Astrocyte (in vitro differentiated cells and primary cell): Measurements from ENCODE around the gene SRC. TPM values are rescaled to one million over a fixed set of nuclear protein-coding genes. Genes with fewer than 3 reads are reported as not detected.

Experiments used
- DNase-seq: peaks from one replicate; pipeline ENCODE4 v3.0.0-alpha.2; 2010; ENCODE audit warnings: low read depth
- FAIRE-seq: peaks from 2 replicates; lab custom pipeline; 2011; peaks lifted over from hg19 to GRCh38; lab: Jason Lieb, UNC
- H2AFZ ChIP-seq: 2 replicates; pipeline ENCODE4 v1.6.0; 2012; ENCODE audit warnings: low read depth, low read length, inconsistent platforms
- H3K27ac ChIP-seq: 2 replicates; pipeline ENCODE4 v1.5.1; 2011; ENCODE audit warnings: low read depth, low read length, inconsistent platforms
- H3K27me3 ChIP-seq: 2 replicates; pipeline ENCODE4 v1.6.0; 2011; ENCODE audit warnings: low read length, inconsistent platforms; ENCODE audit not compliant: insufficient read depth
- H3K36me3 ChIP-seq: 2 replicates; pipeline ENCODE4 v1.5.1; 2011; ENCODE audit warnings: low read length, inconsistent platforms; ENCODE audit not compliant: insufficient read depth
- H3K4me1 ChIP-seq: 2 replicates; pipeline ENCODE4 v1.5.1; 2011; ENCODE audit warnings: low read length, inconsistent platforms; ENCODE audit not compliant: insufficient read depth
- H3K4me2 ChIP-seq: 2 replicates; pipeline ENCODE4 v1.6.0; 2012; ENCODE audit warnings: low read length, inconsistent platforms
- H3K4me3 ChIP-seq: 2 replicates; pipeline ENCODE4 v1.5.1; 2011; ENCODE audit warnings: low read depth, mild to moderate bottlenecking, low read length, inconsistent platforms; ENCODE audit not compliant: insufficient read depth
- H3K79me2 ChIP-seq: 2 replicates; pipeline ENCODE4 v1.6.0; 2012; ENCODE audit warnings: mild to moderate bottlenecking, low read length, inconsistent platforms; ENCODE audit not compliant: insufficient read depth
- H3K9ac ChIP-seq: 2 replicates; pipeline ENCODE4 v1.6.0; 2012; ENCODE audit warnings: mild to moderate bottlenecking, low read length, inconsistent platforms
- H3K9me3 ChIP-seq: 2 replicates; pipeline ENCODE4 v1.5.1; 2012; ENCODE audit warnings: low read depth, mild to moderate bottlenecking, low read length, inconsistent platforms; ENCODE audit not compliant: insufficient read depth
- H4K20me1 ChIP-seq: 2 replicates; pipeline ENCODE4 v1.6.0; 2012; ENCODE audit warnings: low read length, inconsistent platforms; ENCODE audit not compliant: insufficient read depth
- H3K27ac Mint-ChIP-seq: one replicate; pipeline ENCODE4 v1.8.0; 2021; ENCODE audit warnings: mild to moderate bottlenecking, mixed read lengths; ENCODE audit not compliant: unreplicated experiment
- H3K27me3 Mint-ChIP-seq: one replicate; pipeline ENCODE4 v1.8.0; 2021; ENCODE audit warnings: low read depth, mixed read lengths; ENCODE audit not compliant: unreplicated experiment
- H3K36me3 Mint-ChIP-seq: one replicate; pipeline ENCODE4 v1.8.0; 2021; ENCODE audit warnings: low read depth, mixed read lengths; ENCODE audit not compliant: unreplicated experiment
- H3K4me1 Mint-ChIP-seq: one replicate; pipeline ENCODE4 v1.8.0; 2021; ENCODE audit warnings: low read depth, mixed read lengths; ENCODE audit not compliant: unreplicated experiment
- H3K4me3 Mint-ChIP-seq: one replicate; pipeline ENCODE4 v1.8.0; 2021; ENCODE audit warnings: mild to moderate bottlenecking, moderate library complexity, mixed read lengths; ENCODE audit not compliant: unreplicated experiment
- H3K9me3 Mint-ChIP-seq: one replicate; pipeline ENCODE4 v1.8.0; 2021; ENCODE audit warnings: mild to moderate bottlenecking, mixed read lengths; ENCODE audit not compliant: unreplicated experiment
- EZH2 ChIP-seq: IDR thresholded peaks from 2 replicates; pipeline ENCODE4 v1.6.1; 2012; ENCODE audit warnings: mild to moderate bottlenecking, low read length, inconsistent platforms; ENCODE audit not compliant: insufficient read depth
- total RNA-seq: library from RNA; stranded (reverse); gene quantifications from 2 replicates; pipeline ENCODE4 v1.2.1, GENCODE V29; 2021
- TF ChIP-seq, protein P1 (sequence below): IDR thresholded peaks from 2 replicates; pipeline ENCODE4 v1.5.1; 2011; ENCODE audit warnings: low read depth, mild to moderate bottlenecking, inconsistent platforms, low read length, moderate library complexity; ENCODE audit not compliant: insufficient read depth

Gene SRC
- total RNA-seq, 1 donor from 2014 or later = 33.4 TPM

DNA sequence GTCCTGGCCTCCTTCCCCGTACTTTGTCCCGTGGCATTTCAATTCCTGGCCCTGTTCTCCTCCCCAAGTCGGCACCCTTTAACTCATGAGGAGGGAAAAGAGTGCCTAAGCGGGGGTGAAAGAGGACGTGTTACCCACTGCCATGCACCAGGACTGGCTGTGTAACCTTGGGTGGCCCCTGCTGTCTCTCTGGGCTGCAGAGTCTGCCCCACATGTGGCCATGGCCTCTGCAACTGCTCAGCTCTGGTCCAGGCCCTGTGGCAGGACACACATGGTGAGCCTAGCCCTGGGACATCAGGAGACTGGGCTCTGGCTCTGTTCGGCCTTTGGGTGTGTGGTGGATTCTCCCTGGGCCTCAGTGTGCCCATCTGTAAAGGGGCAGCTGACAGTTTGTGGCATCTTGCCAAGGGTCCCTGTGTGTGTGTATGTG lies 58.5 kb downstream of the SRC start:
- no peak for TF ChIP-seq EZH2
- TF ChIP-seq, protein P1, sequence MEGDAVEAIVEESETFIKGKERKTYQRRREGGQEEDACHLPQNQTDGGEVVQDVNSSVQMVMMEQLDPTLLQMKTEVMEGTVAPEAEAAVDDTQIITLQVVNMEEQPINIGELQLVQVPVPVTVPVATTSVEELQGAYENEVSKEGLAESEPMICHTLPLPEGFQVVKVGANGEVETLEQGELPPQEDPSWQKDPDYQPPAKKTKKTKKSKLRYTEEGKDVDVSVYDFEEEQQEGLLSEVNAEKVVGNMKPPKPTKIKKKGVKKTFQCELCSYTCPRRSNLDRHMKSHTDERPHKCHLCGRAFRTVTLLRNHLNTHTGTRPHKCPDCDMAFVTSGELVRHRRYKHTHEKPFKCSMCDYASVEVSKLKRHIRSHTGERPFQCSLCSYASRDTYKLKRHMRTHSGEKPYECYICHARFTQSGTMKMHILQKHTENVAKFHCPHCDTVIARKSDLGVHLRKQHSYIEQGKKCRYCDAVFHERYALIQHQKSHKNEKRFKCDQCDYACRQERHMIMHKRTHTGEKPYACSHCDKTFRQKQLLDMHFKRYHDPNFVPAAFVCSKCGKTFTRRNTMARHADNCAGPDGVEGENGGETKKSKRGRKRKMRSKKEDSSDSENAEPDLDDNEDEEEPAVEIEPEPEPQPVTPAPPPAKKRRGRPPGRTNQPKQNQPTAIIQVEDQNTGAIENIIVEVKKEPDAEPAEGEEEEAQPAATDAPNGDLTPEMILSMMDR = no peak
- Histone ChIP-seq H4K20me1 (no peaks in the 10 kb centered on the region), H3K4me1 (peaks cover 8% of the 10 kb centered on the region), H3K36me3 (no peaks in the 10 kb centered on the region), H3K27ac (no peak overlapping the region), H2AFZ (no peak overlapping the region), H3K4me3 (no peak overlapping the region), H3K4me2 (no peak overlapping the region), H3K27me3 (peaks cover 6% of the 10 kb centered on the region), H3K9me3 (no peaks in the 10 kb centered on the region), H3K9ac (no peak overlapping the region), H3K79me2 (no peaks in the 10 kb centered on the region)
- H3K27me3 Mint-ChIP-seq = peaks cover 7% of the 10 kb centered on the region
- FAIRE-seq (no peak), DNase-seq (no peak)
- H3K4me1 Mint-ChIP-seq = peaks cover 15% of the 10 kb centered on the region
- no peaks in the 10 kb centered on the region for H3K9me3 Mint-ChIP-seq
- H3K4me3 Mint-ChIP-seq = no peak overlapping the region
- peaks cover 19% of the 10 kb centered on the region for H3K36me3 Mint-ChIP-seq
- no peak overlapping the region for H3K27ac Mint-ChIP-seq

DNA sequence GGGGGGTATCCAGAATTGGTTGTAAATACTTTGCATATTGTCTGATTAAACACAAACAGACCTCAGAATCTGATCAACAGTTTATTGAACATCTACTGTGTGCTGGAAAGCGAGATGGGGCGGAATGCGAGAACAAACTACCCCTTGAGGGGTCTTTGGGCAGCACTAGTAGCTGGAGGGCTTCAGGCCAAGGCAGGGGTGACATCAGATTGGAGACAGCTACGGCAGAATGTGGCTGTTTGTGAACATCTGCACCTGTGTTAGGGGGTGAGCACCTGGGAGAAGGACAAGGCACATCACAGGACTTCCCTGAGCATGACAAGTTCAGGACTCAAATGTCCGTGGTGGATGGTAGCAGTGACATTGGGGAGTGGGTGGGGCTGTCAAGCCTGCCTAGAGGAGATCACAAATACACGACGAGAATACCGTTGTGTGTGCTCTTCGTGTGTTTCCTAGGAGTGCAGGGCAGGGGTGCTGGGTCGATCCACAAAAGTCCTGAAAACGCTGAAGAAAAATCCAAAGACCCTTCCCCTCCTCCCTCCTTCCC lies 59.5 kb downstream of the SRC start:
- DNase-seq (no peak), FAIRE-seq (no peak)

More for the DNA sequence above, 59.5 kb downstream of the SRC start:
- Histone ChIP-seq H3K27ac (no peak overlapping the region), H3K9ac (no peak overlapping the region), H2AFZ (no peak overlapping the region), H4K20me1 (no peaks in the 10 kb centered on the region), H3K4me2 (no peak overlapping the region), H3K9me3 (no peaks in the 10 kb centered on the region), H3K27me3 (peaks cover 12% of the 10 kb centered on the region), H3K4me1 (peaks cover 8% of the 10 kb centered on the region), H3K79me2 (no peaks in the 10 kb centered on the region), H3K36me3 (no peaks in the 10 kb centered on the region), H3K4me3 (no peak overlapping the region)
- TF ChIP-seq EZH2 = no peak
- TF ChIP-seq, protein P1 = no peak
- H3K27ac Mint-ChIP-seq = no peak overlapping the region
- no peaks in the 10 kb centered on the region for H3K9me3 Mint-ChIP-seq
- H3K4me3 Mint-ChIP-seq = no peak overlapping the region
- H3K4me1 Mint-ChIP-seq = peaks cover 15% of the 10 kb centered on the region
- peaks cover 10% of the 10 kb centered on the region for H3K27me3 Mint-ChIP-seq
- H3K36me3 Mint-ChIP-seq = peaks cover 21% of the 10 kb centered on the region
